Omental fat pad (tissue), 4 donors: ENCODE measurements around the gene TSPO2. TPM values are rescaled to one million over a fixed set of nuclear protein-coding genes. Genes with fewer than 3 reads are reported as not detected.
A peak's percentile ranks its signal among the peaks of the same experiment; 100 is the strongest.

Source experiments
- ATAC-seq: fragments of 150-250 bp; one replicate; pipeline ENCODE4 v1.9.1; 2016; ENCODE audit warnings: mild to moderate bottlenecking, moderate library complexity; ENCODE audit not compliant: low FRiP score
- DNase-seq: peaks from one replicate; pipeline ENCODE4 v3.0.0-alpha.2; 2019; ENCODE audit warnings: low spot score
- CTCF ChIP-seq, 3 donors: fragments of 450-650 bp; IDR thresholded peaks; one replicate each; pipeline ENCODE4 v1.5.1; 2016 to 2017; ENCODE audit warnings: antibody characterized with exemption in 3 of 3, mild to moderate bottlenecking in 3 of 3, moderate library complexity in 2 of 3
- total RNA-seq, 4 donors: library from RNA; depleted of rRNA; stranded (reverse); fragments of >200 nt; gene quantifications; one replicate each; pipeline ENCODE4 v1.1.0, GENCODE V29; 2016

The TSPO2 gene
- total RNA-seq, 4 donors from 2014 or later: not detected

GRCh38 chr6:41027799-41028560 lies 14.3 kb upstream of the TSPO2 start:
- ATAC-seq (peak; percentile 98), DNase-seq (peak; percentile 87)
- TF ChIP-seq CTCF (IDR thresholded peaks at IDR 0.05): peak in 2 of 3 donors; percentile 87 to 98

GRCh38 chr6:41028561-41029412 lies 13.5 kb upstream of the TSPO2 start:
- peak; percentile 25 for ATAC-seq
- no peak for DNase-seq
- TF ChIP-seq CTCF (IDR thresholded peaks at IDR 0.05): no peak

- no peak for TF ChIP-seq CTCF (IDR thresholded peaks at IDR 0.05)
- DNase-seq: no peak
- ATAC-seq: no peak
These were observed 9.4 kb upstream of the TSPO2 start for GRCh38 chr6:41032830-41033229.

GRCh38 chr6:41033776-41034175 lies 8.5 kb upstream of the TSPO2 start:
- no peak for DNase-seq
- no peak for TF ChIP-seq CTCF (IDR thresholded peaks at IDR 0.05)
- no peak for ATAC-seq

GRCh38 chr6:41036186-41036585 lies 6.1 kb upstream of the TSPO2 start:
- DNase-seq (no peak), ATAC-seq (no peak)
- TF ChIP-seq CTCF (IDR thresholded peaks at IDR 0.05): no peak

GRCh38 chr6:41036601-41037000 lies 5.7 kb upstream of the TSPO2 start:
- no peak for TF ChIP-seq CTCF (IDR thresholded peaks at IDR 0.05)
- no peak for ATAC-seq

More at GRCh38 chr6:41036601-41037000, 5.7 kb upstream of the TSPO2 start:
- no peak for DNase-seq
